WTC11 (cell line): ENCODE measurements around the gene HLA-DPA1. TPM values are rescaled to one million over a fixed set of nuclear protein-coding genes. Genes with fewer than 3 reads are reported as not detected.

ENCODE experiments used
- ATAC-seq: fragments of 200-7000 bp; cut with Tn5 transposase; 2 replicates; pipeline ENCODE4 v1.10.0; 2021; ENCODE audit warnings: mild to moderate bottlenecking, moderate library complexity
- CTCF ChIA-PET: fragments of 300-600 bp; sonication (Branson Sonifier 250); formaldehyde crosslinking; loops from one replicate; lab custom pipeline; 2021; ENCODE audit warnings: antibody characterized with exemption; lab: Charles Lee
- POLR2A ChIA-PET: fragments of 350-600 bp; sonication (Branson Sonifier 250); formaldehyde crosslinking; loops from one replicate; lab custom pipeline; 2021; ENCODE audit warnings: antibody characterized with exemption; lab: Charles Lee
- DNase-seq: peaks from one replicate; pipeline ENCODE4 v3.0.0; 2021; ENCODE audit warnings: low spot score
- H3K27ac Mint-ChIP-seq: 2 replicates; pipeline ENCODE4 v1.8.0; 2021; ENCODE audit warnings: mixed read lengths
- H3K27me3 Mint-ChIP-seq: 2 replicates; pipeline ENCODE4 v1.8.0; 2021; ENCODE audit warnings: low read depth, mild to moderate bottlenecking, moderate library complexity, mixed read lengths
- H3K36me3 Mint-ChIP-seq: 2 replicates; pipeline ENCODE4 v1.8.0; 2021; ENCODE audit warnings: mixed read lengths
- H3K4me1 Mint-ChIP-seq: 2 replicates; pipeline ENCODE4 v1.8.0; 2022; ENCODE audit warnings: mixed read lengths
- H3K4me3 Mint-ChIP-seq: 2 replicates; pipeline ENCODE4 v1.8.0; 2021; ENCODE audit warnings: mild to moderate bottlenecking, moderate library complexity, mixed read lengths
- H3K9me3 Mint-ChIP-seq: 2 replicates; pipeline ENCODE4 v1.8.0; 2021; ENCODE audit warnings: mixed read lengths
- CBFB ChIP-seq: sonication (generic); formaldehyde crosslinking; IDR thresholded peaks from 2 replicates; pipeline ENCODE4 v1.8.1; 2022; ENCODE audit warnings: mild to moderate bottlenecking, low read depth, missing genetic modification reagents
- E2F5 ChIP-seq: sonication (generic); formaldehyde crosslinking; IDR thresholded peaks from 2 replicates; pipeline ENCODE4 v1.8.1; 2022; ENCODE audit warnings: mild to moderate bottlenecking, moderate library complexity, missing genetic modification reagents
- ELF4 ChIP-seq: sonication (generic); formaldehyde crosslinking; IDR thresholded peaks from 2 replicates; pipeline ENCODE4 v1.8.1; 2022; ENCODE audit warnings: low read depth, mild to moderate bottlenecking, moderate library complexity, missing genetic modification reagents
- EMX1 ChIP-seq: fragments of 250-450 bp; sonication (Bioruptor Pico); IDR thresholded peaks from 2 replicates; pipeline ENCODE4 v1.8.0; 2021; ENCODE audit warnings: mild to moderate bottlenecking
- FOXK1 ChIP-seq: sonication (generic); formaldehyde crosslinking; IDR thresholded peaks from 2 replicates; pipeline ENCODE4 v1.8.0; 2022; ENCODE audit warnings: mild to moderate bottlenecking, moderate library complexity, missing genetic modification reagents
- FOXP1 ChIP-seq: sonication (generic); formaldehyde crosslinking; IDR thresholded peaks from 2 replicates; pipeline ENCODE4 v1.8.0; 2022; ENCODE audit warnings: missing genetic modification reagents, mild to moderate bottlenecking, moderate library complexity, borderline replicate concordance
- FOXP4 ChIP-seq: sonication (generic); formaldehyde crosslinking; IDR thresholded peaks from 2 replicates; pipeline ENCODE4 v1.8.0; 2022; ENCODE audit warnings: mild to moderate bottlenecking, missing genetic modification reagents
- IRF1 ChIP-seq: sonication (generic); formaldehyde crosslinking; IDR thresholded peaks from 2 replicates; pipeline ENCODE4 v1.8.0; 2023; ENCODE audit warnings: missing genetic modification reagents
- IRF2 ChIP-seq: sonication (generic); formaldehyde crosslinking; IDR thresholded peaks from 2 replicates; pipeline ENCODE4 v1.8.0; 2022; ENCODE audit warnings: low read depth, missing genetic modification reagents, borderline replicate concordance
- JAZF1 ChIP-seq: fragments of 250-450 bp; sonication (Bioruptor Pico); IDR thresholded peaks from 2 replicates; pipeline ENCODE4 v1.9.0; 2021; ENCODE audit warnings: moderate library complexity, mild to moderate bottlenecking, inconsistent platforms
- JUN ChIP-seq: sonication (generic); formaldehyde crosslinking; IDR thresholded peaks from 2 replicates; pipeline ENCODE4 v1.8.0; 2023; ENCODE audit warnings: mild to moderate bottlenecking, missing genetic modification reagents
- KAT7 ChIP-seq: sonication (generic); formaldehyde crosslinking; IDR thresholded peaks from 2 replicates; pipeline ENCODE4 v1.8.1; 2023; ENCODE audit warnings: missing genetic modification reagents, mild to moderate bottlenecking, borderline replicate concordance
- MLX ChIP-seq: sonication (generic); formaldehyde crosslinking; IDR thresholded peaks from 2 replicates; pipeline ENCODE4 v1.8.1; 2023; ENCODE audit warnings: mild to moderate bottlenecking, missing genetic modification reagents, moderate library complexity
- NFYB ChIP-seq: sonication (generic); formaldehyde crosslinking; conservative IDR thresholded peaks from 2 replicates; pipeline ENCODE4 v1.8.0; 2022; ENCODE audit warnings: low read depth, missing genetic modification reagents
- NR3C1 ChIP-seq: sonication (generic); formaldehyde crosslinking; conservative IDR thresholded peaks from 2 replicates; pipeline ENCODE4 v1.8.1; 2023; ENCODE audit warnings: low read depth, mild to moderate bottlenecking, missing genetic modification reagents
- PREB ChIP-seq: sonication (generic); formaldehyde crosslinking; IDR thresholded peaks from 2 replicates; pipeline ENCODE4 v1.8.1; 2022; ENCODE audit warnings: mild to moderate bottlenecking, missing genetic modification reagents, moderate library complexity, borderline replicate concordance
- TEAD1 ChIP-seq: sonication (generic); formaldehyde crosslinking; IDR thresholded peaks from 2 replicates; pipeline ENCODE4 v1.8.0; 2022; ENCODE audit warnings: mild to moderate bottlenecking, missing genetic modification reagents
- USF1 ChIP-seq: sonication (generic); formaldehyde crosslinking; IDR thresholded peaks from 2 replicates; pipeline ENCODE4 v1.8.0; 2022; ENCODE audit warnings: mild to moderate bottlenecking, missing genetic modification reagents
- USF2 ChIP-seq: sonication (generic); formaldehyde crosslinking; IDR thresholded peaks from 2 replicates; pipeline ENCODE4 v1.8.1; 2023; ENCODE audit warnings: mild to moderate bottlenecking, missing genetic modification reagents, moderate library complexity
- ZMAT4 ChIP-seq: fragments of 250-450 bp; sonication (Bioruptor Pico); IDR thresholded peaks from 2 replicates; pipeline ENCODE4 v1.9.0; 2021; ENCODE audit warnings: mild to moderate bottlenecking
- ZNF396 ChIP-seq: fragments of 250-450 bp; sonication (Bioruptor Pico); IDR thresholded peaks from 2 replicates; pipeline ENCODE4 v1.8.0; 2021; ENCODE audit warnings: mild to moderate bottlenecking, moderate library complexity, borderline replicate concordance
- total RNA-seq: library from RNA; stranded (reverse); gene quantifications from 3 replicates; pipeline ENCODE4 v1.2.3, GENCODE V29; 2021

HLA-DPA1 gene
- total RNA-seq, 1 experiment from 2014 or later, result 4.9 TPM

- no peak for TF ChIP-seq USF1 (CRISPR knock-in tag)
These were observed 845 bp downstream of the HLA-DPA1 start (continued) for GRCh38 chr6:33072508-33073100.

GRCh38 chr6:33071569-33071968 is 1.9 kb downstream of the HLA-DPA1 start:
- ChIA-PET POLR2A (no interaction called here), CTCF (no interaction called here)
- Mint-ChIP-seq H3K4me3 (no peak overlapping the region), H3K27me3 (peaks cover 4% of the 10 kb centered on the region), H3K36me3 (no peaks in the 10 kb centered on the region), H3K4me1 (peaks cover 5% of the 10 kb centered on the region), H3K9me3 (peaks cover 7% of the 10 kb centered on the region), H3K27ac (no peak overlapping the region)
- TF ChIP-seq ZMAT4 (CRISPR knock-in tag) (no peak), PREB (CRISPR knock-in tag) (no peak), FOXP4 (CRISPR knock-in tag) (no peak), FOXK1 (no peak), JUN (CRISPR knock-in tag) (no peak), USF2 (CRISPR knock-in tag) (no peak), TEAD1 (CRISPR knock-in tag) (no peak), CBFB (no peak), MLX (CRISPR knock-in tag) (no peak), IRF1 (CRISPR knock-in tag) (no peak), ELF4 (CRISPR knock-in tag) (no peak), KAT7 (no peak), EMX1 (CRISPR knock-in tag) (no peak)
- DNase-seq (no peak), ATAC-seq (no peak)

GRCh38 chr6:33070909-33071308 is 2.5 kb downstream of the HLA-DPA1 start:
- Mint-ChIP-seq H3K9me3 (peaks cover 14% of the 10 kb centered on the region), H3K27me3 (peaks cover 4% of the 10 kb centered on the region), H3K27ac (no peak overlapping the region), H3K36me3 (peaks cover 6% of the 10 kb centered on the region; the same call in 1 of the 2 replicates), H3K4me3 (no peak overlapping the region), H3K4me1 (peaks cover 5% of the 10 kb centered on the region)
- ChIA-PET POLR2A (no interaction called here), CTCF (no interaction called here)
- ATAC-seq (no peak), DNase-seq (no peak)
- TF ChIP-seq E2F5 (no peak), IRF2 (CRISPR knock-in tag) (no peak), NFYB (CRISPR knock-in tag) (no peak), FOXP4 (CRISPR knock-in tag) (no peak), ZNF396 (CRISPR knock-in tag) (no peak), FOXP1 (CRISPR knock-in tag) (no peak), PREB (CRISPR knock-in tag) (no peak), JAZF1 (CRISPR knock-in tag) (no peak), NR3C1 (CRISPR knock-in tag) (no peak)
